GM12873 (cell line): ENCODE measurements around the gene PIBF1.

Experiments used
- CTCF ChIP-seq: IDR thresholded peaks from 2 replicates; pipeline ENCODE4 v1.5.1; 2012; ENCODE audit warnings: low read depth, mild to moderate bottlenecking, moderate library complexity, low read length, control low read depth; ENCODE audit not compliant: insufficient read depth; ENCODE audit errors: missing control alignments

The PIBF1 gene

GRCh38 chr13:72757792-72758535 is 24.0 kb upstream of the PIBF1 start:
- TF ChIP-seq CTCF: no peak

- no peak for TF ChIP-seq CTCF
Observed at GRCh38 chr13:72760189-72760588, 21.7 kb upstream of the PIBF1 start.

- TF ChIP-seq CTCF: no peak
Observed at GRCh38 chr13:72763411-72763810, 18.5 kb upstream of the PIBF1 start.

- no peak for TF ChIP-seq CTCF
Observed at GRCh38 chr13:72774019-72774418, 7.9 kb upstream of the PIBF1 start.

- TF ChIP-seq CTCF: no peak
Observed at GRCh38 chr13:72782717-72783116, 784 bp downstream of the PIBF1 start.

GRCh38 chr13:72788831-72789230 is 6.9 kb downstream of the PIBF1 start:
- TF ChIP-seq CTCF: no peak

GRCh38 chr13:72792640-72793039 is 10.7 kb downstream of the PIBF1 start:
- no peak for TF ChIP-seq CTCF
